Uterus (tissue), 4 donors: ENCODE measurements around the gene GPR37L1. TPM values are rescaled to one million over a fixed set of nuclear protein-coding genes. Genes with fewer than 3 reads are reported as not detected.

Source experiments
- DNase-seq, 2 donors: peaks; one replicate each; pipeline ENCODE4 v3.0.0-alpha.2; 2019 to 2020
- H3K27ac ChIP-seq, 2 donors: fragments of 200-600 bp; sonication (generic); 1 replicate in 1 of 2; 2 replicates in 1 of 2; pipeline ENCODE4 v1.5.1; 2016 to 2018
- H3K27me3 ChIP-seq, 2 donors: fragments of 200-600 bp; sonication (generic); one replicate each; pipeline ENCODE4 v1.5.1; 2018 to 2019; ENCODE audit warnings: control low read depth in 1 of 2
- H3K36me3 ChIP-seq, 2 donors: fragments of 200-600 bp; sonication (generic); one replicate each; pipeline ENCODE4 v1.5.1; 2019; ENCODE audit warnings: control low read depth in 1 of 2
- H3K4me1 ChIP-seq, 2 donors: fragments of 200-600 bp; sonication (generic); one replicate each; pipeline ENCODE4 v1.5.1; 2018 to 2019; ENCODE audit warnings: control low read depth in 1 of 2
- H3K4me3 ChIP-seq, 2 donors: fragments of 200-600 bp; sonication (generic); 1 replicate in 1 of 2; 2 replicates in 1 of 2; pipeline ENCODE4 v1.5.1; 2018 to 2019; ENCODE audit warnings: mild to moderate bottlenecking in 1 of 2
- H3K9me3 ChIP-seq, 2 donors: fragments of 200-600 bp; sonication (generic); one replicate each; pipeline ENCODE4 v1.5.1; 2019; ENCODE audit warnings: control low read depth in 1 of 2
- CTCF ChIP-seq, 4 experiments: fragments of 200-600 bp in 2 of 4; fragments of 450-650 bp in 2 of 4; sonication (generic) in 2 of 4; IDR thresholded peaks; one replicate each; pipeline ENCODE4 v1.5.1; 2016 to 2019; ENCODE audit warnings: antibody characterized with exemption in 4 of 4, mild to moderate bottlenecking in 2 of 4, moderate library complexity in 1 of 4
- POLR2A ChIP-seq, 2 donors: fragments of 450-650 bp; IDR thresholded peaks; one replicate each; pipeline ENCODE4 v1.6.1; 2016; ENCODE audit warnings: antibody characterized with exemption in 2 of 2, mild to moderate bottlenecking in 1 of 2, moderate library complexity in 1 of 2
- intact Hi-C: fragments of 100-400 bp; cut with DNase I; formaldehyde crosslinking; loops from one replicate; pipeline ENCODE4 v1.15.1; 2023; ENCODE audit warnings: low total_unique reads
- total RNA-seq, 4 donors: library from RNA; depleted of rRNA in 3 of 4; stranded (reverse); fragments of >200 nt in 3 of 4; gene quantifications; one replicate each; pipeline versions ENCODE4 v1.1.0 to v1.2.4, GENCODE V29; 2014 to 2023
- donor health status: DM: yes; HTN: yes; CAD: no.

The GPR37L1 gene
- total RNA-seq, 4 donors from 2014 or later = 0.09 to 0.21 TPM; not detected in 2

GRCh38 chr1:202125611-202126010, 2.9 kb downstream of the GPR37L1 start:
- Histone ChIP-seq H3K27ac (no peak overlapping the region), H3K27me3 (no peaks in the 10 kb centered on the region), H3K36me3 (no peaks in the 10 kb centered on the region), H3K4me3 (no peak overlapping the region), H3K4me1 (no peaks in the 10 kb centered on the region), H3K9me3 (no peaks in the 10 kb centered on the region)
- no peak for DNase-seq
- TF ChIP-seq POLR2A (IDR thresholded peaks at IDR 0.05) (no peak), CTCF (IDR thresholded peaks at IDR 0.05) (no peak)
- intact Hi-C loops = no loop called here

- H3K27me3 ChIP-seq = no peaks in the 10 kb centered on the region
- H3K4me1 ChIP-seq = no peaks in the 10 kb centered on the region
- DNase-seq = no peak
- no peak overlapping the region for H3K4me3 ChIP-seq
- no peaks in the 10 kb centered on the region for H3K36me3 ChIP-seq
- H3K27ac ChIP-seq = no peak overlapping the region
- intact Hi-C loops = no loop called here
- TF ChIP-seq CTCF (IDR thresholded peaks at IDR 0.05) = no peak
- TF ChIP-seq POLR2A (IDR thresholded peaks at IDR 0.05) = no peak
- H3K9me3 ChIP-seq = no peaks in the 10 kb centered on the region
Observed at GRCh38 chr1:202126426-202126825, 3.7 kb downstream of the GPR37L1 start.

GRCh38 chr1:202127061-202127460, 4.3 kb downstream of the GPR37L1 start:
- no peak for DNase-seq
- H3K36me3 ChIP-seq = no peaks in the 10 kb centered on the region
- H3K4me3 ChIP-seq = no peak overlapping the region
- no peaks in the 10 kb centered on the region for H3K9me3 ChIP-seq
- H3K4me1 ChIP-seq = peaks cover 0 to 2% of the 10 kb centered on the region in 2 donors
- intact Hi-C loops = no loop called here
- no peak overlapping the region for H3K27ac ChIP-seq
- no peaks in the 10 kb centered on the region for H3K27me3 ChIP-seq
- no peak for TF ChIP-seq POLR2A (IDR thresholded peaks at IDR 0.05)
- TF ChIP-seq CTCF (IDR thresholded peaks at IDR 0.05) = no peak

- no peaks in the 10 kb centered on the region for H3K9me3 ChIP-seq
- H3K27me3 ChIP-seq = no peaks in the 10 kb centered on the region
- no peak for DNase-seq
- no peak overlapping the region for H3K4me3 ChIP-seq
- H3K36me3 ChIP-seq = no peaks in the 10 kb centered on the region
- intact Hi-C loops = no loop called here
- peaks cover 8 to 12% of the 10 kb centered on the region in 2 donors for H3K4me1 ChIP-seq
- H3K27ac ChIP-seq = no peak overlapping the region
- TF ChIP-seq CTCF (IDR thresholded peaks at IDR 0.05) (no peak), POLR2A (IDR thresholded peaks at IDR 0.05) (no peak)
Observed at GRCh38 chr1:202127836-202128622, 5.3 kb downstream of the GPR37L1 start.

- Histone ChIP-seq H3K4me1 (peaks cover 12 to 21% of the 10 kb centered on the region in 2 donors), H3K4me3 (no peak overlapping the region), H3K27ac (peak overlapping the region; percentile 90 to 93), H3K36me3 (no peaks in the 10 kb centered on the region), H3K27me3 (no peaks in the 10 kb centered on the region), H3K9me3 (no peaks in the 10 kb centered on the region)
- no peak for DNase-seq
- no peak for TF ChIP-seq POLR2A (IDR thresholded peaks at IDR 0.05)
- TF ChIP-seq CTCF (IDR thresholded peaks at IDR 0.05) = no peak
- intact Hi-C loops = no loop called here
Observed at GRCh38 chr1:202129453-202130296, 7.0 kb downstream of the GPR37L1 start.
